DOHH2 (cell line): ENCODE results near the gene ADAM19.

Experiments
- H3F3A ChIP-seq: fragments of 200-600 bp; sonication (generic), shearing (Covaris generic); 2 replicates; pipeline ENCODE4 v1.6.0; 2016; ENCODE audit warnings: antibody characterized with exemption, mild to moderate bottlenecking; ENCODE audit not compliant: control insufficient read depth, insufficient read depth
- H3K27ac ChIP-seq: fragments of 200-600 bp; sonication (generic); 2 replicates; pipeline ENCODE4 v1.5.1; 2014; ENCODE audit warnings: low read depth, mild to moderate bottlenecking, low read length, moderate library complexity
- H3K27me3 ChIP-seq: fragments of 200-600 bp; sonication (generic); 2 replicates; pipeline ENCODE4 v1.6.1; 2014; ENCODE audit warnings: mild to moderate bottlenecking, low read length, mixed read lengths; ENCODE audit not compliant: control insufficient read depth
- H3K36me3 ChIP-seq: fragments of 200-600 bp; sonication (generic); 2 replicates; pipeline ENCODE4 v1.6.1; 2014; ENCODE audit warnings: mild to moderate bottlenecking, low read length, moderate library complexity, mixed read lengths; ENCODE audit not compliant: control insufficient read depth
- H3K4me1 ChIP-seq: fragments of 200-600 bp; sonication (generic); 2 replicates; pipeline ENCODE4 v1.6.1; 2014; ENCODE audit warnings: mild to moderate bottlenecking, low read length, mixed read lengths; ENCODE audit not compliant: control insufficient read depth
- H3K4me2 ChIP-seq: fragments of 200-600 bp; sonication (generic); 2 replicates; pipeline ENCODE4 v1.6.0; 2014; ENCODE audit warnings: mild to moderate bottlenecking, low read length, moderate library complexity
- H3K4me3 ChIP-seq: fragments of 200-600 bp; sonication (generic); 2 replicates; pipeline ENCODE4 v1.5.1; 2014; ENCODE audit warnings: mild to moderate bottlenecking, low read length, mixed read lengths
- H3K79me2 ChIP-seq: fragments of 200-600 bp; sonication (generic); 2 replicates; pipeline ENCODE4 v1.6.1; 2014; ENCODE audit warnings: mild to moderate bottlenecking, low read length, mixed read lengths; ENCODE audit not compliant: control insufficient read depth
- H3K9me2 ChIP-seq: fragments of 200-600 bp; sonication (generic); replicated peaks from 2 replicates; pipeline ENCODE4 v1.6.1; 2014; ENCODE audit warnings: mild to moderate bottlenecking, low read length, mixed read lengths; ENCODE audit not compliant: control insufficient read depth
- H3K9me3 ChIP-seq: fragments of 200-600 bp; sonication (generic); 2 replicates; pipeline ENCODE4 v1.6.1; 2014; ENCODE audit warnings: antibody characterized with exemption, low read length, mixed read lengths; ENCODE audit not compliant: control insufficient read depth, insufficient read depth
- H4K20me1 ChIP-seq: fragments of 200-600 bp; sonication (generic); 2 replicates; pipeline ENCODE4 v1.6.0; 2014; ENCODE audit warnings: low read depth, mild to moderate bottlenecking, antibody characterized with exemption, low read length, moderate library complexity; ENCODE audit not compliant: control insufficient read depth, insufficient read depth
- CTCF ChIP-seq: fragments of 200-600 bp; sonication (generic); IDR thresholded peaks from one replicate; pipeline ENCODE4 v1.5.1; 2014; ENCODE audit warnings: antibody characterized with exemption, mild to moderate bottlenecking, low read depth, low read length; ENCODE audit not compliant: poor library complexity, severe bottlenecking
- EZH2phosphoT487 ChIP-seq: fragments of 200-600 bp; sonication (generic); IDR thresholded peaks from 2 replicates; pipeline ENCODE4 v1.6.1; 2017; ENCODE audit warnings: borderline replicate concordance, mild to moderate bottlenecking, antibody characterized with exemption, low read length, moderate library complexity, mixed read lengths

The ADAM19 gene

GRCh38 chr5:157478726-157479125 lies 96.8 kb downstream of the ADAM19 start:
- no peak overlapping the region for H3K4me3 ChIP-seq

GRCh38 chr5:157477814-157478494 lies 97.6 kb downstream of the ADAM19 start:
- Histone ChIP-seq H3K27ac (no peak overlapping the region), H3K4me1 (peaks cover 38% of the 10 kb centered on the region), H3K9me2 (no peaks in the 10 kb centered on the region), H3K4me3 (no peak overlapping the region), H3K9me3 (no peaks in the 10 kb centered on the region), H3K27me3 (no peaks in the 10 kb centered on the region), H4K20me1 (no peaks in the 10 kb centered on the region), H3K79me2 (no peaks in the 10 kb centered on the region), H3K4me2 (no peak overlapping the region), H3K36me3 (peaks cover 70% of the 10 kb centered on the region), H3F3A (peaks cover 14% of the 10 kb centered on the region; the same call in 1 of the 2 replicates)
- no peak for TF ChIP-seq CTCF
- no peak for TF ChIP-seq EZH2phosphoT487

More at GRCh38 chr5:157478726-157479125, 96.8 kb downstream of the ADAM19 start:
- Histone ChIP-seq H3K4me2 (no peak overlapping the region), H3K9me2 (no peaks in the 10 kb centered on the region), H3K79me2 (no peaks in the 10 kb centered on the region), H3K27me3 (no peaks in the 10 kb centered on the region), H3K36me3 (peaks cover 78% of the 10 kb centered on the region), H3K4me1 (peaks cover 44% of the 10 kb centered on the region), H3F3A (peaks cover 14% of the 10 kb centered on the region; the same call in 1 of the 2 replicates), H3K9me3 (no peaks in the 10 kb centered on the region), H4K20me1 (no peaks in the 10 kb centered on the region), H3K27ac (no peak overlapping the region)
- TF ChIP-seq EZH2phosphoT487 (no peak), CTCF (no peak)

- H3K4me2 ChIP-seq = no peak overlapping the region
- H4K20me1 ChIP-seq = no peaks in the 10 kb centered on the region
- H3K9me2 ChIP-seq = no peaks in the 10 kb centered on the region
- TF ChIP-seq EZH2phosphoT487 (no peak), CTCF (peak; percentile 83)
- no peaks in the 10 kb centered on the region for H3K9me3 ChIP-seq
- H3K4me1 ChIP-seq = peaks cover 34% of the 10 kb centered on the region
- no peaks in the 10 kb centered on the region for H3K27me3 ChIP-seq
- H3K36me3 ChIP-seq = peaks cover 65% of the 10 kb centered on the region
- no peak overlapping the region for H3K4me3 ChIP-seq
- peaks cover 14% of the 10 kb centered on the region; the same call in 1 of the 2 replicates for H3F3A ChIP-seq
- no peak overlapping the region for H3K27ac ChIP-seq
- H3K79me2 ChIP-seq = no peaks in the 10 kb centered on the region
Measured at GRCh38 chr5:157476702-157477408, 98.7 kb downstream of the ADAM19 start.
